HEK293 (cell line): ENCODE measurements around the gene CASP8AP2.

Experiments used
- KLF1 ChIP-seq: fragments of 450-650 bp; formaldehyde crosslinking; IDR thresholded peaks from 2 replicates; pipeline ENCODE4 v1.5.1; 2016; ENCODE audit warnings: missing biosample characterization, missing genetic modification characterization
- RBAK ChIP-seq: fragments of 450-650 bp; formaldehyde crosslinking; IDR thresholded peaks from 2 replicates; pipeline ENCODE4 v1.5.1; 2016; ENCODE audit warnings: missing biosample characterization, missing genetic modification characterization
- ZNF274 ChIP-seq, 2 experiments: fragments of 200-500 bp in 1 of 2; fragments of 450-650 bp in 1 of 2; sonication (Bioruptor generic) in 1 of 2; formaldehyde crosslinking in 1 of 2; IDR thresholded peaks; 2 replicates each; pipeline versions ENCODE4 v1.5.1 to v1.6.1; 2014 to 2016; ENCODE audit warnings: borderline replicate concordance in 1 of 2, inconsistent platforms in 1 of 2, low read length in 1 of 2, missing biosample characterization in 1 of 2, missing genetic modification characterization in 1 of 2
- ZNF350 ChIP-seq: fragments of 450-650 bp; formaldehyde crosslinking; IDR thresholded peaks from 2 replicates; pipeline ENCODE4 v1.5.0; 2017; ENCODE audit warnings: missing biosample characterization, mild to moderate bottlenecking, missing genetic modification characterization
- TF ChIP-seq, protein P1 (sequence below): fragments of 450-650 bp; formaldehyde crosslinking; IDR thresholded peaks from 2 replicates; pipeline ENCODE4 v1.5.1; 2016; ENCODE audit warnings: missing biosample characterization, missing genetic modification characterization

DNA sequence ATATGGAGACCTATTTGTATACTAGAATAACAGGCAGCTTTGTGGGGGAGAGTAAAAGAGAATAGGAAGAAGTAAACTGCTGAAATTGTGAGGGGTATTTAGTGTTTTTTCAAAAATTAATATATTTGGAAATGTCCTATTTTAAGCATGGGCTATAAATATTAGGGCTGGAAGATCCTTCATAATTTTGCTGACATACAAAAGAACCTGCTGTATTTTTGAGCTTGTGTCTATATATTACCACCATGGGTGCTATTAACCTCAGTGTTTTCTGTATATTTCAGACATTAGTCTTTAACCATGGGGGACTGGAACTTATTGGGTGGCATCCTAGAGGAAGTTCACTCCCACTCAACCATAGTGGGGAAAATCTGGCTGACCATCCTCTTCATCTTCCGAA lies 64.5 kb downstream of the CASP8AP2 start, which contains the start of gene GJA10:
- TF ChIP-seq ZNF350 (tag by site-specific recombination) (no peak), KLF1 (tag by site-specific recombination) (no peak), ZNF274 (IDR thresholded peaks at IDR 0.05; ENCODE audit: low read length) (no peak), ZNF274 (tag by site-specific recombination; IDR thresholded peaks at IDR 0.05; ENCODE audit: borderline replicate concordance) (no peak), RBAK (tag by site-specific recombination) (no peak)
- TF ChIP-seq, protein P1, sequence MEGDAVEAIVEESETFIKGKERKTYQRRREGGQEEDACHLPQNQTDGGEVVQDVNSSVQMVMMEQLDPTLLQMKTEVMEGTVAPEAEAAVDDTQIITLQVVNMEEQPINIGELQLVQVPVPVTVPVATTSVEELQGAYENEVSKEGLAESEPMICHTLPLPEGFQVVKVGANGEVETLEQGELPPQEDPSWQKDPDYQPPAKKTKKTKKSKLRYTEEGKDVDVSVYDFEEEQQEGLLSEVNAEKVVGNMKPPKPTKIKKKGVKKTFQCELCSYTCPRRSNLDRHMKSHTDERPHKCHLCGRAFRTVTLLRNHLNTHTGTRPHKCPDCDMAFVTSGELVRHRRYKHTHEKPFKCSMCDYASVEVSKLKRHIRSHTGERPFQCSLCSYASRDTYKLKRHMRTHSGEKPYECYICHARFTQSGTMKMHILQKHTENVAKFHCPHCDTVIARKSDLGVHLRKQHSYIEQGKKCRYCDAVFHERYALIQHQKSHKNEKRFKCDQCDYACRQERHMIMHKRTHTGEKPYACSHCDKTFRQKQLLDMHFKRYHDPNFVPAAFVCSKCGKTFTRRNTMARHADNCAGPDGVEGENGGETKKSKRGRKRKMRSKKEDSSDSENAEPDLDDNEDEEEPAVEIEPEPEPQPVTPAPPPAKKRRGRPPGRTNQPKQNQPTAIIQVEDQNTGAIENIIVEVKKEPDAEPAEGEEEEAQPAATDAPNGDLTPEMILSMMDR (tag by site-specific recombination) = no peak
